GM08714 (cell line): ENCODE results near the gene DYSF.

Experiments
- H3K4me3 ChIP-seq: fragments of 200-500 bp; sonication (Bioruptor generic); 2 replicates; pipeline ENCODE4 v1.5.1; 2014; ENCODE audit warnings: mild to moderate bottlenecking, low read length, inconsistent platforms
- ZNF274 ChIP-seq: IDR thresholded peaks from 2 replicates; pipeline ENCODE4 v1.6.1; 2012; ENCODE audit warnings: mild to moderate bottlenecking, low read depth, low read length

DYSF gene

GRCh38 chr2:71683666-71684065 is 230.3 kb downstream of the DYSF start:
- TF ChIP-seq ZNF274 = no peak
- no peak overlapping the region for H3K4me3 ChIP-seq

DNA sequence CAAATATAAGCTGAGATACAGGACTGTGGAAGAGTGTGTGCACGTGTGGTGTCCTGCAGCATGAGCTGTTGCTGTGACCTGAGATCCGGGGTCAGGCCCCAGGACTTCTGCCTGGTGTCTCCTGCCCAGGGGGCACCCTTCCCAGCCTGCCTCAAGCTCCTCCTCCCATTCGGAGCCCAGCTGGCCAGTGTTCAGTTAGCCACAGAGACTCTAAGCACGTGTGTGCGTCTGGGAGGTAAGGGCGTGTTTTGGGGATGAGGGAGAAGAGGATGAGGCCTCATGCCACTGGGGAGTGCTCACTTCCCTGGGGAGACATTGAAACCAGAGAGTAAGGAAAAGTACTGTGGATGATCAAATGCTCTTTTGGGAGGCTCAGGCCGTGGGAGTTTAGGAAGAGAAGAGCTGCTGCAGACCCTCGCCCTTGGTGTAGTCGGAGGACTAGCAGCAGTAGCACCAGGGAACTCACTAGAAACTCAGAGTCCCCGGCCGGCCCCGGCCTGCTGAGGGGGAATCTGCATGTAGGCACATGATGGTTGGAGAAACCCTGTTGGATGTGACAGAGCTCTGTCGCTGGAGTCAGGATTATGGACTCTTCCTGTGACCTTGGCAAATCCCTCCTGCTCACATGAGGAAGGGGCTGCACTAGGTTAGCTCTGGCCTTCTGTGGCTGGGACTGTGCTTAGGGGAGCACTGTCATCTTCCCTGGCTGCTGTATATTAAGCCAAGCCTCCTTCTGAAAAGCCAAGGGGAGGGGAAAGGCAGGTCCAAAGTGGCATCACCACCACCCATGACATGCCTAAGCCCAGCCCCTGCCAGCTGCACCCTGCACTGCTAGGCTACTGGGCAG is 231.1 kb downstream of the DYSF start:
- no peak overlapping the region for H3K4me3 ChIP-seq
- TF ChIP-seq ZNF274 = no peak

GRCh38 chr2:71685073-71685848 is 231.9 kb downstream of the DYSF start:
- no peak overlapping the region for H3K4me3 ChIP-seq
- TF ChIP-seq ZNF274 = no peak

GRCh38 chr2:71685941-71686611 is 232.7 kb downstream of the DYSF start:
- no peak for TF ChIP-seq ZNF274
- no peak overlapping the region for H3K4me3 ChIP-seq

GRCh38 chr2:71686781-71687180 is 233.4 kb downstream of the DYSF start:
- TF ChIP-seq ZNF274 = no peak
- H3K4me3 ChIP-seq = no peak overlapping the region

GRCh38 chr2:71687412-71687811 is 234.1 kb downstream of the DYSF start:
- no peak overlapping the region for H3K4me3 ChIP-seq

DNA sequence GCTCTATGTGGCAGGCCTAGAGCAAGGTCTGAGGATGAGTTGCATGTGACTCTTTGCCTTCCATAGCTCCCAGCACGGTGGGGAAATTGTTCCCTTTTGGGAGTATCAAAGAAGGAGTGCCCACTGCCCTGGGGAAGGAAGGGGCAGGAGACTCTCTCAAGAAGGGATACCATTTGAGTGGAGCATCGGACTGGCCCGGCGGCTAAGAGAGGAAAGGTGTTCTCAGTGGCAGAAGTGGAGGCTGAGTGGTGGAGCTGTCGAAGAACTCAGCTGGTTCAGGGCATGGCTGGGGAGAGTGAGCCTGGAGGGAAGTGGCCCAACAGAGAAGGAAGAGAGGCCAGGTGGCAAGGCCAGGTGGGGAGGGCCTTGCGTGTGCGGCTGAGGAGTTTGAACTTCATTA is 235.2 kb downstream of the DYSF start:
- no peak for TF ChIP-seq ZNF274
- no peak overlapping the region for H3K4me3 ChIP-seq

More at GRCh38 chr2:71687412-71687811, 234.1 kb downstream of the DYSF start:
- no peak for TF ChIP-seq ZNF274

DNA sequence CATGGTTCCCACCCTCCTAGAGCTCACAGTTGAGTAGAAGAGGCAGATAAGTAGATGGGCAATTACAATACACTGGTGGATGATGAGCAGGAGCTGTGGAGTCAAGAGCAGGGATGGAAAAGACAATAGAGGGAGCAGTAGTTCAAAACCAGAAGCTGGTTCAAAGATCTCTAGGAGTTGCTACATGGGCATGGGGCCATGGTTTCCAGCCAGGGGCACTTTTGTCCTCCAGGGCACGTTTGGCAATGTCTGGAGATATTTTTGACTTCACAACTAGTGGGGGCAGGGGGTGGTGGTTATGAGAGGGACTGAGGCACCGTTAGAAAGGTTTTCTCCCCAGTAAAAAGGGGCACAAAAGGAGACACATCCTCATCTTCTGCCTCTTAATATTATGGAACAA is 236.0 kb downstream of the DYSF start:
- TF ChIP-seq ZNF274 = no peak
- H3K4me3 ChIP-seq = no peak overlapping the region

DNA sequence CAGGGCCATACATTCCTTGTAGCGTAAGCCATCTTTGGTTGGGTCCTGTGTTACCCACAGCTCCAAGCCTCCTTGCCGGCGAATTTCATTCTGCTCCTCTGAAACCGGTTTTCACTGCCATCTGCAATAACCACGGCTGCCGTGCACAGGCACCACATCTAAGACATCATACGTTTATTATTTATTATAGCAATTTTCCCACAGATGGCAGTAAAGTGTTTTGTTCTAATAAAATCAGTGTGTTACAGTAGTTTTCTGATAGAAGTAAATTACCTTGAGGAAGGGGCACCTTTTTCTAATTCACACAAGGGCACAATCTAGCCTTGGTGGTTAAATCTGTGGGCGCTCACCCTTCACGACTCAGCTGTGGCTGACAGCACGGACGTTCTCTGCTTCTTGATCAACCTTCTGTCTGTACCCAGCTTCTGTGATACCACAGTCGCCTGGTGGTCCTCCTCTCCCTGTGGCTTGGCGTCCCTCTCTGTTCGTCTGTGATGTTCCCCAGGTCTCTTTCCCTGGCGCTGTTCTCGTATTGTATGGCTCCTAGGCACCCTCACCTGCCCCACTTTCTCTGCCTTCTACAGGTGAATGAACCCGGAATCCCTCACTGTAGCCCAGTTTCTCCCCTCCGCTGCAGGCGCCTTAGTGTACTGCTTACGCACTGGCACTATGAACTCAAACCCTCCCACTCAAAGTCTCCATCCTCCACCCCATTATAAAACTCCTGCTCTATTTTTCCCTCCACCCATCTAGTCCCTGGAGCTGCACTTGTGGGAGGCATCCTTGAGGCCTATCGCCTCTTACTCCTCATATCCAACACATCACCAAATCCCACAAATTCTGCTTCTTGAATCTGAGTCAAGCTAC is 236.8 kb downstream of the DYSF start:
- no peak for TF ChIP-seq ZNF274
- no peak overlapping the region for H3K4me3 ChIP-seq

- H3K4me3 ChIP-seq = no peak overlapping the region
- no peak for TF ChIP-seq ZNF274
Measured at GRCh38 chr2:71690876-71691475, 237.6 kb downstream of the DYSF start.

DNA sequence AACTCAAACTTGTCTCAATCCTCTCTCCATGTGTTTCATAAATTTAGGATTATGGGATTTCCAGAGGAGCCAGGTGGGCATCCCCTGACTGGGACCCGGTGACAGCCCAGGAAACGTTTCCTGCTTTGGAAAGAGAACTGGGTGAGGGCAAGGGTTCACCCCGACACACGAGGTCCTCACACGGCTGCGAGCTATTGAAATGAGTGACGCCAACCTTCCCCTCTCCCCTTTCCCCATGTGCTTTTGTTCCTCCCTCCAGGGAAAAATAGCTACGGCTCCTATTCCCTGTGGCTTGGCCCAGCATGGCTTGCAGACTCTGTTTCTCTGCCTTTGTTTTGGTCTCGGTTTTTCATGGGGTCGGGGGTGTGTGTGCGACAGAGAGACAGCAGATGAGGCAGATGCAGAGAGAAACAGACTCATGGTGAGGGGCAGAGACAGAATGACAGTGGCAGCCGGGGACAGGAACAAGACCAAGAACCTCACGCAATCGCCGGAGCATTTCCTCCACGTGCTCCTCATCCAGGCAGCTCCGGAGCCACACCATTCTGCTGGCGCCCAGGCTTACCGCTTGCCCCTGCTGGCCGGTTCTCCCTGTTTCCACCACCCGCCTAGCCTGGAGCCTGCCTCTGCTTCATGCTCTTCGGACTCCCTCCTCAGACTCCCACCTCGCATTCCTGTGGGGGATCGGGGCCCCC is 238.5 kb downstream of the DYSF start:
- no peak for TF ChIP-seq ZNF274
- no peak overlapping the region for H3K4me3 ChIP-seq

DNA sequence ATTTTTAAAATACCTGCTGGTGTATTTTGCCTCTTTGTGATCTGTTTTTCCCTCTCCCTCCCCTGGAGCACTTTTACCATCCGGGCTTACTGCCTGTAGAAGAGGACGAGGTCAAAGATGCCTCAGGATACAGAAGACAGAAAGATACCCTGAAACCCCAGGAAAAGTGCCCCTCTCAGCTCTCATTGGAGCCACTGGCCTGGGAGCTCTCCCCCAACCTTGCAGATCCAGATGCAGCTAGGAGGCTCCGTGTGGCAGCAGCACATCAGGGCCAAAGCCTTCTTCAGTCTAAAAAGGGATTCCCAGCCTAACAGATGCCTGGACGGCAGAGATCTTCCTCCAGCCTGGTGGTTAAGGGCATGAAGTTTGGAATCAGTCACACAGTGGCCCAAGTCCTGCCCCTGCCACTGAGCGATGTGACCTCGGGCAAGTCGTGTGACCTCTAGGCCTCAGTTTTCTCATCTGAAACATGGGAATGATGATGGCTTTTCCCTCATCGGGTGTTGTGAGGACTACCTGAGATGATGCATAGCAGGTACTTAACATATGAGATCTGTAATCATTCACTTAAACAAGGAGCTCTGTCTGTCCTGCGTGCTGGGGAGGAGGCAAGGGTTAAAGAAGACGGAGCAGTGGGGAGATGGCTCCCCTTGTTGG is 239.4 kb downstream of the DYSF start:
- no peak for TF ChIP-seq ZNF274
- no peak overlapping the region for H3K4me3 ChIP-seq
